GM13977 (cell line): Measurements from ENCODE around the gene GRAMD2A.

Experiments
- DNase-seq: peaks from one replicate; pipeline ENCODE4 v3.0.0; 2012; ENCODE audit warnings: low spot score
- in situ Hi-C: fragments of 300-500 bp; cut with MboI; formaldehyde crosslinking; loops from one replicate; pipeline ENCODE4 v1.12.0; 2022; ENCODE audit warnings: low sequenced_read_pairs, low pct_unique_long_range_greater_than_20kb, mixed read lengths, inconsistent platforms; ENCODE audit not compliant: unreplicated experiment
- TF ChIP-seq, protein P1 (sequence below): IDR thresholded peaks from 2 replicates; pipeline ENCODE4 v1.5.1; 2012; ENCODE audit warnings: mild to moderate bottlenecking, control low read depth; ENCODE audit not compliant: insufficient read depth; ENCODE audit errors: extremely low read depth, missing control alignments

The GRAMD2A gene

GRCh38 chr15:72197460-72198355 is at the start of gene GRAMD2A:
GRAMD2A (minus strand) TSS chr15:72197787.
- DNase-seq: peak; percentile 85

DNA sequence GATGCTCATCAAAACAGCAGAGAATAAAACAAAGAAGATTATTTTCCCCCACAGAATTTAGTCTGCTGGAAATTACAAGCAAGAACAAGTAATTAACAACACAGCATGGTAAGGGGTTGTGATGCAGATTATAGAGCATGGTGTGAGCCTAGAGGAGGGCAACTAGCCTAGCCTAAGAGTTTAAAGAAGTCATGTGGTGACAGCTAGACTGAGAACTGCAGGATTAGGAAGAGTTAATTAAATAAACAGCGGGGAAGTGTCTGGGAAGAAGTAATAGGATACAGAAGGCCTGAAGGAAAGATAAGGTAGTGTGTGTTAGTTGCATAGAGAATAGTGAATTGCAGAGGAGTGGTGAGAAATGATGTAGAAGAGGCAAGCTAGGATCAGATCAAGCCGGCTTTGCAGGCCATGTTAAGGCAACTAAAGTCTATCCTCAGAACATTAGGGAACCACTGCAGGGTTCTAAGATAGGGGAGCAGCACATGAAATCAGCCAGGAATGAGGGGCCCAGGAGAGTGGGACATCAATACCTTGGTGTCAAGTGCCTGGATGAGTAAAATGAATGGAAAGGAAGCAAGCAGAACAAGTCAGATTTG is 45.3 kb upstream of the GRAMD2A start:
- in situ Hi-C loops: no loop called here
- no peak for DNase-seq
- TF ChIP-seq, protein P1, sequence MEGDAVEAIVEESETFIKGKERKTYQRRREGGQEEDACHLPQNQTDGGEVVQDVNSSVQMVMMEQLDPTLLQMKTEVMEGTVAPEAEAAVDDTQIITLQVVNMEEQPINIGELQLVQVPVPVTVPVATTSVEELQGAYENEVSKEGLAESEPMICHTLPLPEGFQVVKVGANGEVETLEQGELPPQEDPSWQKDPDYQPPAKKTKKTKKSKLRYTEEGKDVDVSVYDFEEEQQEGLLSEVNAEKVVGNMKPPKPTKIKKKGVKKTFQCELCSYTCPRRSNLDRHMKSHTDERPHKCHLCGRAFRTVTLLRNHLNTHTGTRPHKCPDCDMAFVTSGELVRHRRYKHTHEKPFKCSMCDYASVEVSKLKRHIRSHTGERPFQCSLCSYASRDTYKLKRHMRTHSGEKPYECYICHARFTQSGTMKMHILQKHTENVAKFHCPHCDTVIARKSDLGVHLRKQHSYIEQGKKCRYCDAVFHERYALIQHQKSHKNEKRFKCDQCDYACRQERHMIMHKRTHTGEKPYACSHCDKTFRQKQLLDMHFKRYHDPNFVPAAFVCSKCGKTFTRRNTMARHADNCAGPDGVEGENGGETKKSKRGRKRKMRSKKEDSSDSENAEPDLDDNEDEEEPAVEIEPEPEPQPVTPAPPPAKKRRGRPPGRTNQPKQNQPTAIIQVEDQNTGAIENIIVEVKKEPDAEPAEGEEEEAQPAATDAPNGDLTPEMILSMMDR: no peak

More at GRCh38 chr15:72197460-72198355, at the start of gene GRAMD2A:
- in situ Hi-C loops: no loop called here
- TF ChIP-seq, protein P1: no peak

GRCh38 chr15:72239652-72240051 is 42.1 kb upstream of the GRAMD2A start:
- TF ChIP-seq, protein P1: no peak
- in situ Hi-C loops: no loop called here
- DNase-seq: no peak

DNA sequence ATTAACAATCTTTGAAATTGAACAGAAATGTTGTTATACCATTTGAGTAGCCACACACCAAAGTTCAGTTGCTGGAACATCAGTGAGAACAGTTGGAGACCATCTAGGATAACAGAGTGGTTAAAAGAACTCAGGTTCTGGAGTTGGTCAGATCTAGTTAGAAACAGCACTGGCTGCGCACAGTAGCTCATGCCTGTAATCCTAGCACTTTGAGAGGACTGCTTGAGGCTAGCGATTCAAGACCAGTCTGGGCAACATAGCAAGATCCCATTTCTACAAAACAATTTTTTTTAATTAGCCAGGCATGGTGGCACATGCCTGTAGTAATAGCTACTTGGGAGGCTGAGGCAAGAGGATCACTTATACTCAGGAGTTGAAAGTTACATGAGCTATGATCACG is 41.0 kb upstream of the GRAMD2A start:
- in situ Hi-C loops: no loop called here
- DNase-seq: no peak
- TF ChIP-seq, protein P1: no peak

DNA sequence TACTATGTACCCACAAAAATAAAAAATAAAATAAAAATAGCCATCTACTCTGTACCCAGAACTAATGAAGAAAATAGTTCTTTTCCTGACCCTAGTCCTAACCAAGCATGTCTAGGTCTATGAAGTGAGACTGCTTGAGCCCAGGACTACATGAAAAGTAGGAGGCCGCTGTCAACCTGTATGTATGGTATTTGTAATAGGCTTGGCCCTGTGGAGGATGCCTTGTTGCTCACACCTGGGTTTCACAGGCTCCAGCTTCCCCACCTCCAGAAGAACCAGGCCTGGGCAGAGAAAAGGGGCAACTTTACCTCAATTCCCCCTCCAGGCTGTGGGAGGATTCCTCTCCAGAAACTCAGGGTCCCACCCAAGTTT is 40.3 kb upstream of the GRAMD2A start:
- in situ Hi-C loops: no loop called here
- TF ChIP-seq, protein P1: no peak
- no peak for DNase-seq

- in situ Hi-C loops: no loop called here
- peak; percentile 44 for DNase-seq
- TF ChIP-seq, protein P1: no peak
Measured at GRCh38 chr15:72237029-72237852, 39.7 kb upstream of the GRAMD2A start.
